Right lobe of liver (tissue), 4 donors: ENCODE results near the gene MYO3B.

ENCODE experiments used
- POLR2A ChIP-seq: fragments of 450-650 bp; IDR thresholded peaks from one replicate; pipeline ENCODE4 v1.6.1; 2017; ENCODE audit warnings: antibody characterized with exemption, mild to moderate bottlenecking
- TF ChIP-seq, protein P1 (sequence below), 4 donors: fragments of 200-600 bp in 3 of 4; fragments of 450-650 bp in 1 of 4; IDR thresholded peaks; one replicate each; pipeline versions ENCODE4 v1.5.1 to v1.8.0; 2016 to 2022; ENCODE audit warnings: antibody characterized with exemption in 4 of 4, mild to moderate bottlenecking in 2 of 4
- donor health status: DM: no; HTN: no; CAD: no.
- donor health status: DM: no; HTN: no; CAD: no.
- donor health status: DM: no; HTN: yes; CAD: no.

DNA sequence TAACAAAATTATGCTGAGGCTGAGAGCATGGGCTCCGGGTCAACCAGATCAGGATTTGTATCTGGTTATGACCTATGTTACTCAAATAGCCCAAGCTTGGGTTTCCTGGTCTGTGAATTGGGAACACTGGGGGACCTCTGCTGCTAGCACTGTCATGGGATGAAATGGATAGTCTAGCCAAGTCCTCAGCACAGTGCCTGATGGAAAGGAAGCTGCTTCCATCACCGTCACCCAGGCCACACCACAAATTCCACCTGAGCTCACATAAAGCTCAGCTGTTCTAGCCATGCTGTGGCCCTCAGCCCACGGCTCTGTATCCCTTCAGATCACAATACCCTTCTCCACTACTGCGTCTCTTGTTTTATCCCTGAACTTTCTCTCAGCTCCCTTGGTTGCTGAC is 357.6 kb downstream of the MYO3B start:
- TF ChIP-seq POLR2A = no peak
- TF ChIP-seq, protein P1, sequence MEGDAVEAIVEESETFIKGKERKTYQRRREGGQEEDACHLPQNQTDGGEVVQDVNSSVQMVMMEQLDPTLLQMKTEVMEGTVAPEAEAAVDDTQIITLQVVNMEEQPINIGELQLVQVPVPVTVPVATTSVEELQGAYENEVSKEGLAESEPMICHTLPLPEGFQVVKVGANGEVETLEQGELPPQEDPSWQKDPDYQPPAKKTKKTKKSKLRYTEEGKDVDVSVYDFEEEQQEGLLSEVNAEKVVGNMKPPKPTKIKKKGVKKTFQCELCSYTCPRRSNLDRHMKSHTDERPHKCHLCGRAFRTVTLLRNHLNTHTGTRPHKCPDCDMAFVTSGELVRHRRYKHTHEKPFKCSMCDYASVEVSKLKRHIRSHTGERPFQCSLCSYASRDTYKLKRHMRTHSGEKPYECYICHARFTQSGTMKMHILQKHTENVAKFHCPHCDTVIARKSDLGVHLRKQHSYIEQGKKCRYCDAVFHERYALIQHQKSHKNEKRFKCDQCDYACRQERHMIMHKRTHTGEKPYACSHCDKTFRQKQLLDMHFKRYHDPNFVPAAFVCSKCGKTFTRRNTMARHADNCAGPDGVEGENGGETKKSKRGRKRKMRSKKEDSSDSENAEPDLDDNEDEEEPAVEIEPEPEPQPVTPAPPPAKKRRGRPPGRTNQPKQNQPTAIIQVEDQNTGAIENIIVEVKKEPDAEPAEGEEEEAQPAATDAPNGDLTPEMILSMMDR (IDR thresholded peaks at IDR 0.05) = no peak
